Activated B cell treated with CpG ODN at 0.5 μM for 24 hours (primary cell): ENCODE data around the gene GPR137B. TPM values are rescaled to one million over a fixed set of nuclear protein-coding genes. Genes with fewer than 3 reads are reported as not detected.

Experiments used
- ATAC-seq: fragments of 200-7000 bp; cut with Tn5 transposase; one replicate; pipeline ENCODE4 v1.10.0; 2021; ENCODE audit warnings: low read depth, mild to moderate bottlenecking, moderate library complexity
- CTCF ChIA-PET: fragments of 350-600 bp; sonication (Branson Sonifier 250); formaldehyde crosslinking; loops from one replicate; lab custom pipeline; 2021; ENCODE audit warnings: antibody characterized with exemption; lab: Charles Lee
- POLR2A ChIA-PET: fragments of 350-600 bp; sonication (Branson Sonifier 250); formaldehyde crosslinking; loops from one replicate; lab custom pipeline; 2021; ENCODE audit warnings: antibody characterized with exemption; lab: Charles Lee
- DNase-seq: peaks from one replicate; pipeline ENCODE4 v3.0.0; 2022
- H3K27ac Mint-ChIP-seq: one replicate; pipeline ENCODE4 v1.8.0; 2020; ENCODE audit warnings: mixed read lengths
- H3K27me3 Mint-ChIP-seq: one replicate; pipeline ENCODE4 v1.8.0; 2021; ENCODE audit warnings: mixed read lengths
- H3K36me3 Mint-ChIP-seq: one replicate; pipeline ENCODE4 v1.8.0; 2021; ENCODE audit warnings: low read depth, mixed read lengths
- H3K4me1 Mint-ChIP-seq: one replicate; pipeline ENCODE4 v1.8.0; 2021; ENCODE audit warnings: mixed read lengths
- H3K4me3 Mint-ChIP-seq: one replicate; pipeline ENCODE4 v1.8.0; 2020; ENCODE audit warnings: mild to moderate bottlenecking, mixed read lengths
- H3K9me3 Mint-ChIP-seq: one replicate; pipeline ENCODE4 v1.8.0; 2020; ENCODE audit warnings: mixed read lengths
- intact Hi-C: fragments of 100-400 bp; cut with micrococcal nuclease; formaldehyde crosslinking; loops from one replicate; pipeline ENCODE4 v1.15.1; 2024
- total RNA-seq: library from RNA; stranded (reverse); gene quantifications from 2 replicates; pipeline ENCODE4 v1.2.3, GENCODE V29; 2022
- TF ChIP-seq, protein P1 (sequence below): fragments of 200-600 bp; IDR thresholded peaks from one replicate; pipeline ENCODE4 v1.8.0; 2022; ENCODE audit warnings: antibody characterized with exemption, mild to moderate bottlenecking

The GPR137B gene
- total RNA-seq, 1 donor from 2014 or later, result 11.8 TPM

DNA sequence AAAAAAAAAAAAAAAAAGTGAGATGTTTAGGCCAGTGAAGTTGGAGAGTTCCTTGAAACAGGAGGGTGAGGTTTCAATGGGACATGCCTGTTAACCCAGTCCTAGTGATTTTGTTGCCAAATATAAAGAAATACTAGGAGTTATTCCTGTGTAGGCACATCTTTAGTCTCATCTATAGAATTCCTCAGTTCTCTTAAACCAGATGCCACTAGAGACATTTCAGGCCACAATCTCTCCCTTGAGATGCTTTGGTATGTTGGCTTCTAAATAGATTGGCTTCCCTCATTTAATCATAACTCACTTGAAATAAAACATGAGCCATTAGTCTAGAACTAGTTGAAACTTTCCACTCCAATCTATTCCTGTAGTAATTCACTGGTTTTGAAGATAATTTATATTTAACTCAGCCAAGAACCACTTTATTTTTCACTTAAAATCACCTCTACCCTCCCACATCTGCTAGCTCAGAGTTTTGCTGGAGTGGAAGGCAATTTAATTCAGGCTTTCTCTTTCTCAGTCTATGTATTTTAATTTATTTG is 29.8 kb downstream of the GPR137B start:
- ChIA-PET POLR2A (interaction anchor here (0.7 kb wide), 2 partner anchors 113 to 331 kb away, joined by 4 to 6 read pairs; no protein-coding TSS in a partner anchor), CTCF (interaction anchor here (1.0 kb wide), 1 partner anchor 63 kb away, joined by 4 read pairs; no protein-coding TSS in a partner anchor)
- Mint-ChIP-seq H3K27me3 (no peaks in the 10 kb centered on the region), H3K9me3 (no peaks in the 10 kb centered on the region), H3K27ac (no peak overlapping the region), H3K36me3 (no peaks in the 10 kb centered on the region), H3K4me1 (peaks cover 11% of the 10 kb centered on the region), H3K4me3 (no peak overlapping the region)
- DNase-seq, result no peak
- no peak for ATAC-seq
- TF ChIP-seq, protein P1, sequence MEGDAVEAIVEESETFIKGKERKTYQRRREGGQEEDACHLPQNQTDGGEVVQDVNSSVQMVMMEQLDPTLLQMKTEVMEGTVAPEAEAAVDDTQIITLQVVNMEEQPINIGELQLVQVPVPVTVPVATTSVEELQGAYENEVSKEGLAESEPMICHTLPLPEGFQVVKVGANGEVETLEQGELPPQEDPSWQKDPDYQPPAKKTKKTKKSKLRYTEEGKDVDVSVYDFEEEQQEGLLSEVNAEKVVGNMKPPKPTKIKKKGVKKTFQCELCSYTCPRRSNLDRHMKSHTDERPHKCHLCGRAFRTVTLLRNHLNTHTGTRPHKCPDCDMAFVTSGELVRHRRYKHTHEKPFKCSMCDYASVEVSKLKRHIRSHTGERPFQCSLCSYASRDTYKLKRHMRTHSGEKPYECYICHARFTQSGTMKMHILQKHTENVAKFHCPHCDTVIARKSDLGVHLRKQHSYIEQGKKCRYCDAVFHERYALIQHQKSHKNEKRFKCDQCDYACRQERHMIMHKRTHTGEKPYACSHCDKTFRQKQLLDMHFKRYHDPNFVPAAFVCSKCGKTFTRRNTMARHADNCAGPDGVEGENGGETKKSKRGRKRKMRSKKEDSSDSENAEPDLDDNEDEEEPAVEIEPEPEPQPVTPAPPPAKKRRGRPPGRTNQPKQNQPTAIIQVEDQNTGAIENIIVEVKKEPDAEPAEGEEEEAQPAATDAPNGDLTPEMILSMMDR, result no peak
- intact Hi-C loops, result no loop called here

DNA sequence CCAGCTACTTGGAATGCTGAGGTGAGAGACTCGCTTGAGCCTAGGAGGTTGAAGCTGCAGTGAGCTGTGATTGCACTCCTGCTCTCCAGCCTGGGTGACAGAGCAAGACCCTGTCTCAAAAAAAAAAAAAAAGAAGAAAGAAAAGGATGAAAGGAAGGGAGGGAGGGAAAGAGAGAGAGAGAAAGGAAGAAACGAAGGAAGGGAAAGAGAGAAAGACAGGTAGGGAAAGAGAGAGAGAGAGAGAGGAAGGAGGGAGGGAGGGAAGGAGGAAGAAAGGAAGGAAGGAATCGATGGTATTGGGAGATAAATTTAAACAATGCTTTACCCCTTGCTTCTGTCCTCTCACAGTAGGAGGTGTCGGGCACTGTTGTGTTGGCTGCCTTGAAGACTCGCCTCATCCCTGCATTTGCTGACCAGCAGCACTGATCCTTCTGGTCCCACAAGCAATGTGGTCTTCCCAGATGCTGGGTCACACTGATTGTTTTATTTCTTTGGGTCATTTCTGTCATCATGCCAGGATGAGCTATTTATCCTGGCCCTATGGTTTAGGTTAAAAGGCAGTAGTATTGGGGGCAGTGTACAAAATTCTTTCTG is 30.9 kb downstream of the GPR137B start:
- CTCF ChIA-PET, result interaction anchor here (1.0 kb wide), 1 partner anchor 64 kb away, joined by 4 read pairs; no protein-coding TSS in a partner anchor
- DNase-seq (no peak), ATAC-seq (no peak)
- Mint-ChIP-seq H3K27me3 (no peaks in the 10 kb centered on the region), H3K36me3 (no peaks in the 10 kb centered on the region), H3K4me3 (no peak overlapping the region), H3K27ac (no peak overlapping the region), H3K9me3 (no peaks in the 10 kb centered on the region), H3K4me1 (peaks cover 11% of the 10 kb centered on the region)
- intact Hi-C loops, result no loop called here
- POLR2A ChIA-PET, result no interaction called here
- TF ChIP-seq, protein P1, result no peak

DNA sequence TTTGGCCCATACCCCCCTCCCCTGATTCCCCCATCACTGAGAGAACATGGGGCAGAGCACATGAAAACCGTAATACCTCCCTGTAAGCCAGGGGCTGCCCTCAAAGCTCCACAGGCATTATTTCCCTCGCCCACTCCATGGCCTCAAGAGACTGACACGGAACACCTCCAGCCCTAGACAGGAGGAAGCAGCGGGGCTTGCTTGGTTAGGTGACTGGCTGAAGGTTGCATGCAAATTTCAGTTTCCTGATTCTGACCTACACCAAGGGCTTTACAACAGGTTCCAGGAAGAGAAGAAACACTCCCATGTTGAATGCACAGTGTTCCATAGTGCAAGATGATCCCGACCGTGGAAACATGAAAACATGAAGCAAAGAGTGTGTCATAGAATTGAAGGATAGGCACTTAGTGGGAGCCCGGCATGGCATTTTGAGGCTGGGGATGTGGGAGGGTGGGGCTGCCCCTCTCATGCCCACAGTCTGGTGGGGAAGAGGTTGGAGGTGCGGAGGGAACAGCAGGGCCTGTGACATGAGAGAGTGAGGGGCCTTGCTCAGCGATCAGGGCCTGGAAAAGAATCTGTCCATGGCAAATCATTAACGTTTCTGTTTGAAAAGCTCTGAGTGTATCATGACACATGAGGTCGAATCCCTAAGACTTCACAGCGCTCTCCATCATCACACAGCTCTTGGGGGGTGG is 33.5 kb downstream of the GPR137B start:
- Mint-ChIP-seq H3K4me3 (no peak overlapping the region), H3K9me3 (no peaks in the 10 kb centered on the region), H3K4me1 (peaks cover 11% of the 10 kb centered on the region), H3K27ac (no peak overlapping the region), H3K27me3 (no peaks in the 10 kb centered on the region), H3K36me3 (peaks cover 6% of the 10 kb centered on the region)
- POLR2A ChIA-PET, result no interaction called here
- CTCF ChIA-PET, result no interaction called here
- ATAC-seq (no peak), DNase-seq (no peak)
- intact Hi-C loops, result no loop called here
- TF ChIP-seq, protein P1, result no peak

DNA sequence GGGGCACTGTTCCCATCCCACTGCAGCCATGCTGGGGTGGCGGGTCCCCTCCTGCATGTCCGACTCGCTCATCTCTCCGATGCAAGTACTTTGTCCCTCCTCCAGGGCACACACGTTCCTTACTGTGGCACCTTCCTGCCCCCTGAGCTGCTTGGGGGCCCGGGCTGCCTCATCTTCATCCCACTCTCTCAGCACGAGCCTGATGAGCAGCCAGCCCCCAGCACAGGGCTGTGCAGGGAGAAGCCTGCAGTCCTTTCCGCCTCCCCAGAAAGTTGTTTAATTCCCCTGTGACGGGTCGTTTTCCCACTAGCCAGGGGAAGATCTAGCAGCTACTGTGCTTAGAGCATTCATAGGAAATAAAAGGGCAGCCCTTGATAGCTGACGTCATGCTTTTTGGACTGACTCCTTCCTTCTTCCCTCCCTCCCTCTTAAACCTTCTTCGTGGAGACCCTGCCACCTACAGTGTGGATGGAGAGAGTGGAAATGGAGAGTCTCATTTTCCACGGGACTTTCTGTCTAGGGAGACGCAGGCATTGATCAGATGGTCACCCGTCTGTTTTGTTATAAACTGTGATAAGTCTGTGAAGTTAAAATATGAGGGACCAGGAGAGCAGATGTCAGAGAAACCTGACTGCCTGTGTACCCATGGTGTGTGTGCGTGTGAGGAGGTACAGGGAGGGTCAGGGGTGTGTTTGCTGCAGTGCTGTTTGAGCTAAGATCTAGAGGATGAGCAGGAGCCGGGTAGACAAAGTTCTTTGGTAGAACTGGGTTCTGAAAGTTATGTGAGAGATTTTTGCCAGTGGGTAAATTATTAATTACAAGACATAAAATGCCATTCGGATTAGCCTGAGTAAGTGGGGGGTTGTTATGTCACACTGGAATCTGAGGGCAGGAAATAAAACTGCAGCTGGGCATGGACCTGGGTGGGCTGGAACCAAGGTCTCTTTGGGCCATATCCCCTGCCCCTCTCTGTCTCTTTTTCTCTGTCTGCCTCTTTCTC is 34.3 kb downstream of the GPR137B start:
- Mint-ChIP-seq H3K4me3 (no peak overlapping the region), H3K27ac (no peak overlapping the region), H3K9me3 (no peaks in the 10 kb centered on the region), H3K4me1 (peaks cover 11% of the 10 kb centered on the region), H3K27me3 (no peaks in the 10 kb centered on the region), H3K36me3 (peaks cover 8% of the 10 kb centered on the region)
- TF ChIP-seq, protein P1, result no peak
- ChIA-PET POLR2A (no interaction called here), CTCF (no interaction called here)
- intact Hi-C loops, result no loop called here
- DNase-seq (no peak), ATAC-seq (no peak)
